Large intestine (tissue), 3 donors: ENCODE measurements around the gene HDAC10. TPM values are rescaled to one million over a fixed set of nuclear protein-coding genes. Genes with fewer than 3 reads are reported as not detected.

Experiments used
- DNase-seq, 2 donors: peaks; one replicate each; pipeline versions ENCODE4 v3.0.0 to v3.0.0-alpha.2; 2013
- H3K27ac ChIP-seq: one replicate; pipeline ENCODE4 v1.5.1; 2013; ENCODE audit warnings: low read length
- H3K27me3 ChIP-seq: 2 replicates; pipeline ENCODE4 v1.6.1; 2013; ENCODE audit warnings: low read length; ENCODE audit not compliant: control insufficient read depth, insufficient read depth
- H3K36me3 ChIP-seq: 2 replicates; pipeline ENCODE4 v1.6.1; 2013; ENCODE audit warnings: low read length; ENCODE audit not compliant: control insufficient read depth, insufficient read depth
- H3K4me1 ChIP-seq: one replicate; pipeline ENCODE4 v1.6.1; 2013; ENCODE audit warnings: low read length; ENCODE audit not compliant: control insufficient read depth, insufficient read depth
- H3K4me3 ChIP-seq: one replicate; pipeline ENCODE4 v1.5.1; 2013; ENCODE audit warnings: low read length
- H3K9me3 ChIP-seq: one replicate; pipeline ENCODE4 v1.6.1; 2013; ENCODE audit warnings: mild to moderate bottlenecking, low read depth, low read length, moderate library complexity; ENCODE audit not compliant: control insufficient read depth
- WGBS: methylation state at CpG from one replicate; pipeline ENCODE4 v1.1.5; 2013; ENCODE audit warnings: low lambda C conversion rate; ENCODE audit not compliant: insufficient coverage; 5-methylcytosine and 5-hydroxymethylcytosine counted together
- polyA plus RNA-seq: library from polyadenylated mRNA; unstranded; fragments of 120-200 nt; gene quantifications from one replicate; pipeline ENCODE4 v1.2.1, GENCODE V29; 2013

The HDAC10 gene
- polyA plus RNA-seq, 1 donor: 55.5 TPM

GRCh38 chr22:50260801-50261614, 9.9 kb upstream of the HDAC10 start:
- no CpG with 5 or more reads among the region's 92 CpGs for WGBS
- H3K27ac ChIP-seq: no peak overlapping the region
- H3K36me3 ChIP-seq: no peaks in the 10 kb centered on the region
- no peaks in the 10 kb centered on the region for H3K9me3 ChIP-seq
- H3K4me3 ChIP-seq: peak overlapping the region; percentile 21
- peak in 1 of 2 donors; percentile 48 for DNase-seq
- peaks cover 41% of the 10 kb centered on the region for H3K27me3 ChIP-seq
- peaks cover 2% of the 10 kb centered on the region for H3K4me1 ChIP-seq

- WGBS: no CpG with 5 or more reads among the region's 11 CpGs
- Histone ChIP-seq H3K4me3 (peak overlapping the region; percentile 21), H3K9me3 (no peaks in the 10 kb centered on the region), H3K36me3 (no peaks in the 10 kb centered on the region), H3K27ac (no peak overlapping the region), H3K27me3 (peaks cover 39% of the 10 kb centered on the region), H3K4me1 (peaks cover 2% of the 10 kb centered on the region)
- DNase-seq: no peak
Observed at GRCh38 chr22:50260434-50260800, 9.4 kb upstream of the HDAC10 start.

DNA sequence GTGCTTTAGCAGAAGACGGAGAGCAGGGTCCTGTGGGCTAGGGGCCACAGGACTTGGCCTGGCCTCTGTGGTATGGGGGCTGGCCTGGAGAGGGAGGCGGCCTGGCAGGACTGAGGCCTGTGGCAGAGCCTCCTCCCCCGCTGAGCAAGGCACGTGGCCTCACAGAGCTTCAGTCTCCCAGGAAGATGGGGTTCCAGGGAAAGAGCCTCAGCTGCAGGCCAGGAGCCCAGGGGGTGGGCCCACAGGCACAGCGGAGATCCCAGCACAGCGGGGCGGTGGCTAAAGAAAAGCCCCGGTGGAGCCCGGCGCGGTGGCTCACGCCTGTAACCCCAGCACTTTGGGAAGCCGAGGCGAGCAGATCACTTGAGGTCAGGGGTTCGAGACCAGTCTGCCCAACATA, 8.2 kb upstream of the HDAC10 start:
- Histone ChIP-seq H3K4me1 (peaks cover 2% of the 10 kb centered on the region), H3K9me3 (no peaks in the 10 kb centered on the region), H3K27ac (no peak overlapping the region), H3K4me3 (no peak overlapping the region), H3K27me3 (peaks cover 30% of the 10 kb centered on the region), H3K36me3 (no peaks in the 10 kb centered on the region)
- WGBS: no CpG with 5 or more reads among the region's 15 CpGs
- no peak for DNase-seq

- WGBS: 74% methylated on average over 7 of the region's 24 CpGs
- no peak overlapping the region for H3K4me3 ChIP-seq
- no peak for DNase-seq
- no peaks in the 10 kb centered on the region for H3K36me3 ChIP-seq
- peaks cover 29% of the 10 kb centered on the region for H3K27me3 ChIP-seq
- H3K9me3 ChIP-seq: no peaks in the 10 kb centered on the region
- peaks cover 2% of the 10 kb centered on the region for H3K4me1 ChIP-seq
- H3K27ac ChIP-seq: no peak overlapping the region
Observed at GRCh38 chr22:50258361-50259292, 7.6 kb upstream of the HDAC10 start.

GRCh38 chr22:50257451-50258360, 6.6 kb upstream of the HDAC10 start:
- Histone ChIP-seq H3K27ac (no peak overlapping the region), H3K27me3 (peaks cover 20% of the 10 kb centered on the region), H3K4me3 (no peak overlapping the region), H3K4me1 (no peaks in the 10 kb centered on the region), H3K9me3 (no peaks in the 10 kb centered on the region), H3K36me3 (no peaks in the 10 kb centered on the region)
- no peak for DNase-seq
- WGBS: no CpG with 5 or more reads among the region's 31 CpGs

DNA sequence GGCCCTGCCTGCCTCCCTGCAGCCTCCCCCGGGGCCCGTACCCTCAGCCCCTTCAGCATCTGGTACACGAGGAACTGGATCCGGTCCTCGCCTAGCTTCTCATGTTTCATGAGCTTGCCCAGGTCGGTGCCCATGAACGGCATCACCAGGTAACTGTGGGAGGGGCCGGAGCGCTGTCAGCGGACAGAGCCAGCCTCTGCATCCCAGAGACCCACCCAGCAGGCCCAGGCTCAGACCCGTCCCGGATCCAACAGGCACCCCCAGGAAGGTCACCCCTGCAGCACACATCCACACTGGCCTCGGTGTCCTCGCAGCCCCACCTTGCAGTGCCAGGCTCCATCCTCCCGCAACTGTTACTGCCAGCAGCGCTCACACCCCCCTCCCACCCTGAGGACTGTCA, 6.0 kb upstream of the HDAC10 start:
- WGBS: no CpG with 5 or more reads among the region's 16 CpGs
- Histone ChIP-seq H3K27ac (no peak overlapping the region), H3K4me3 (no peak overlapping the region), H3K4me1 (no peaks in the 10 kb centered on the region), H3K36me3 (no peaks in the 10 kb centered on the region), H3K27me3 (peaks cover 13% of the 10 kb centered on the region), H3K9me3 (no peaks in the 10 kb centered on the region)
- DNase-seq: no peak

DNA sequence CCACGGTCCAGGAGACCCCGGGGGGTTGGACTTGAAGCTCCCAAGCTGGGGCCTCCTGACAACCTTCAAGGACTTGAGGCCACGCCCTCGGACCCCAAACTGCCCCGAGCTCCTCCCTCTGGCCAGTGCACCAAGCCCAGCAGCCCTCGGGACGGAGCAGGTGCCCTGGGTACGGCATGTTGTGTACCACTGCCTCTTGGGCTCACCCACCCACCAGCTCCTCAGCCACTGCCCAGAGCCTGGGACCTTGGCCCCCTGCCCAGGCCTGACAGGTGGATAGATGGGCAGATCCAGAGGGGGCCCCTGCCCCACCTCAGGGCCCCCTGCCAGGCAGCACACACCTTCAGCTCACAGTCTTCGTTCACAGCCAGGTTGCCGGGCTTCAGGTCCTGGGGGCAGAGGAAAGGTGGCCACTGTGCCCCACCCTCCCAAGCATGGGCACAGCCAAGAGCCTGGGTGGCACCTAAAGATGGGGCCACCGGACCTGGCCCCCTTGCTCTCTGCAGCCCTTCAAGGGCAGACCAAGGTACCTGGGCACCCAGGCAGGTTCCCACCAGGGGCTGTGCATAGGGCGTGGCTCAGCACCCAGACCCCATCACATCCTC, 5.3 kb upstream of the HDAC10 start:
- Histone ChIP-seq H3K27ac (no peak overlapping the region), H3K4me3 (no peak overlapping the region), H3K36me3 (no peaks in the 10 kb centered on the region), H3K27me3 (peaks cover 11% of the 10 kb centered on the region), H3K4me1 (no peaks in the 10 kb centered on the region), H3K9me3 (no peaks in the 10 kb centered on the region)
- no CpG with 5 or more reads among the region's 12 CpGs for WGBS
- DNase-seq: no peak

- H3K36me3 ChIP-seq: no peaks in the 10 kb centered on the region
- H3K27me3 ChIP-seq: peaks cover 6% of the 10 kb centered on the region
- no peaks in the 10 kb centered on the region for H3K4me1 ChIP-seq
- no CpG with 5 or more reads among the region's 17 CpGs for WGBS
- no peak overlapping the region for H3K4me3 ChIP-seq
- no peak for DNase-seq
- H3K27ac ChIP-seq: no peak overlapping the region
- H3K9me3 ChIP-seq: no peaks in the 10 kb centered on the region
Observed at GRCh38 chr22:50255607-50256006, 4.5 kb upstream of the HDAC10 start.

- DNase-seq: no peak
- WGBS: no CpG with 5 or more reads among the region's 19 CpGs
- H3K27me3 ChIP-seq: peaks cover 1% of the 10 kb centered on the region
- no peaks in the 10 kb centered on the region for H3K9me3 ChIP-seq
- no peak overlapping the region for H3K27ac ChIP-seq
- peaks cover 5% of the 10 kb centered on the region for H3K4me1 ChIP-seq
- no peaks in the 10 kb centered on the region for H3K36me3 ChIP-seq
- no peak overlapping the region for H3K4me3 ChIP-seq
Observed at GRCh38 chr22:50255099-50255498, 4.0 kb upstream of the HDAC10 start.
